GM19455 (cell line): ENCODE data around the gene DGKH.
"Not testable (repeated sequence)": the region's sequence is repeated elsewhere in the genome, so short reads cannot be mapped to it uniquely, and the experiment has no call there.

Source experiments
- ATAC-seq: cut with Tn5 transposase; IDR thresholded peaks from one replicate; pipeline ENCODE4 v1.9.1; 2021; ENCODE audit not compliant: unreplicated experiment

The DGKH gene

GRCh38 chr13:42041011-42041683 lies 7.3 kb upstream of the DGKH start:
- ATAC-seq: peak; percentile 35

DNA sequence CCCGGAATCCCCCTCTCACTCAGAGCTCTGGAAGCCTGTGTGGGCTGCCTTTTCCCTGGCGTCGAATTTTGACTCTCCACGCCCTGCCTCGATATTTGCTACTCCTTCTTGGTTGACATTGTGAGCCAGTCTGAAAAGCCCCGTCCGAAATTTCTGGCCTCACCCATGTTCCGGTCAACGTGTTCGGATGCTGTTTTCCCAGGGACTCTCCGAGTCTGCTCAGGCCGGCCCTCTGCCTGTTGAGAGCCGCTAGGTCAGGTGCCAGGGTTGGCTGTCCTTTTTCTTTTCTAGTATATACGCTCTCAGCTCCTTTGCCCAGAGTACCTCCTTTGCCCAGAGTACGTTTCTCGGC lies 6.8 kb upstream of the DGKH start:
- ATAC-seq: no peak

GRCh38 chr13:42043676-42044075 lies 4.8 kb upstream of the DGKH start:
- no peak for ATAC-seq

DNA sequence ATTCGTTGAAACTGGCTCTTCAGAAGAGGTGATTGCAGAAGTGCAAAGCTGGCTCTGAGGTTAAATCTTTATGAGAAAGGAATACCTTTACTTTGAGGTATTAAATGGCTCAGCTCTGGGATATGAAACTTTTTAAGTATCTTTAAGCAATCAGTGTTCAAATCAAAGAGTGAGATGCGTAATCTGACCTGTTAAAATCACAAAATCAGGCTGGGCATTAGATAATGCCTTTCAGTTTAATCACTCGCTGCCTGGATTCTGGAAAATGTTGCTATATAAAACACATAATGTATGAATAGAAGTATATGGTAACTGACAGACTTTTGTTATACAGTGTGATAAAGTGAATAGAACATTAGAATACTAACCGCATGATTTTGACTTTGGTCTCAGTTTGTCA lies 2.0 kb upstream of the DGKH start:
- ATAC-seq: no peak

GRCh38 chr13:42047561-42048341 lies 697 bp upstream of the DGKH start:
- peak; percentile 22 for ATAC-seq

DNA sequence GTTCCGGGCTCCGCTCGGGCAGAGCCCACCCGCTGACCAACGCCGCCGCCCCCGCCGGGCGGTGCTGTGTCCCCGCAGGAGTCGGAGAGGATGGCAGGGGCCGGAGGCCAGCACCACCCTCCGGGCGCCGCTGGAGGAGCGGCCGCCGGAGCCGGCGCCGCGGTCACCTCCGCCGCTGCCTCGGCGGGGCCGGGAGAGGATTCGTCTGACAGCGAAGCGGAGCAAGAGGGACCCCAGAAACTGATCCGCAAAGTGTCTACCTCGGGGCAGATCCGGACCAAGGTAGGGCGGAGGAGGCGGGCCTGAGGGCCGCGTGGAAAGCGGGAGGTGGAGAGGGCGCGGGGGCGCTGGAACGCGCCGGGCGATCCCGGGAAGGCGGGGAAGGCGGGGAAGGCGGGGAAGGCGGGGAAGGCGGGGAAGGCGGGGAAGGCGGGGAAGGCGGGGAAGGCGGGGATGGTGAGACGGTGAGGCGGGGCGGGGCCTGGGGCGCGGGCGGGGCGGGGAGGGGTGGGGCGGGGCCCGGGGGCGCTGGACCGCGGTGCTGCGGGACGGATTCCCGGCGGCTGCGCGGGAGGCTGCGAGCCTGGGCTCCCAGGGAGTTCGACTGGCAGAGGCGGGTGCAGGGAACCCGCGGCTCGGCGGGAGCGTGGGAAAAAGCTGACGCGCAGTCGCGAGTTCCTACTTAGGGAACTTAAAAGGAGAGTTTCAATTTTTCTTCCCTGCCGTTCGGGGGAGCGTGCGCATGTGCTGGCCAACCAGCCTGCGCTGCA lies 421 bp downstream of the DGKH start:
- ATAC-seq: peak; percentile 58

DNA sequence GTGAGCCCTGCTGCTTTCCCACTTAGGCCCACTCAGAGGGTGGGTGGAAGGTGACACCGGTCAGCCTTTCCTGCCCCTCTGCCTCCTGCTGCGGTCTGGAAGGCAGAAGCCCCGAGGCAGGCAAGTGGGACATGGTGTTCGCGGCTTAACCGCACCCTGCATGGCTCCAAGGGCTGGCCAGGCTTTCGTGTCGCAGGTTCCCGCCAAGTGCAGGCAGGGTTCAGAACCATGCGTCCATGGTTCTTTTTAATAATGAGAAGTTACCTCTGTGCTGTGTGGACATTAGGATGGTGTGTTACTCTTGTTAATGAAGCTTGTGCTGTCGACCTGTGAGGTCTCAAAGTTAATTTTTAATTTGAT lies 986 bp downstream of the DGKH start:
- ATAC-seq: no peak

DNA sequence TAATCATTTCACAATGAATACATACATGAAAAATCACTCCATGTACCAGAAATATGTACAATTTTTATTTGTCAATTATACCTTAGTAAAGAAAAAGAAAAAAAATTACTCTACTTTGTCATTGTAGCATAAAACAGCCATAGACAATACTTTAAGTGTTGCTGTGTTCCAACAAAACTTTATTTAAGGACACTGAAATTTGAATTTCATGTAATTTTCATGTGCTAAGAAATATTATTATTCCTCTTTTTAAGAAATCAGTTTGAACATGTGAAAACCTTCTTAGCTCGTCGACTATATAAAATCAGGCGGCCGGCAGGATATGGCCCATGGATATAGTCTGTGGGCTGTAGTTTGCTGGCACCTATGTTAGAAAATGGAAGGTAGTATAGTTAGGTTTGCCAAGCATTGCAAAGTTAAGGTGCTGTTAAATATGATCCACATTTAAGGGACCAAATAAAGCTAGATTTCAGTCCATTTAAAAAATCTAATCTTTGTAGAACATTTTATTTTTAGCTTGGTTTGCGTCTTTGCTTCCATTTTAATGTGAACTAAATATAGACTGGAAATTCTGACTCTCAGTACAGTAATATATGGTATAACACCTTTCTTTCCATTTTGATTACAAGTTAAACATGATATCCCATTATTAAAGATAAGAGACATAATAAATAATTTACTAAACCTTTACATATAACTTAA lies 6.5 kb downstream of the DGKH start:
- no peak for ATAC-seq

- no peak for ATAC-seq
Observed at GRCh38 chr13:42055500-42056085, 7.1 kb downstream of the DGKH start.

DNA sequence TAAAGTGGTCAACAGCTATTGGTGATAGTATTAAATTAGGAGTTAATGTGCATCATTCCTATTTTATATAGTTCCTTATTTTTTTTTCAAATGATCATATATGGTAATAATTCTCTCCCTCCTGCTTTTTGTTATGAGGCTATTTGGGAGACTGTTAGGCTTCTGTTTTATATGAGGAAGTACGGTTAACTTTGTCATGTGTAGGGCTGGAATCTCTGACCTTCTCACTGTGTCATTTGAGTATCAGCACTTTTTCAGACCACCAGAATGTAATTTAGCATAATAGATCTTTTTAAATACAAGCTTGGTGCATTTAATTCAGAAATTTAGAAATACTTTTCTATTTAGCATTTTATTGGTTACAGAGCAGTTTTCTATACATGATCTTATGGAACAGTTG lies 7.7 kb downstream of the DGKH start:
- no peak for ATAC-seq

DNA sequence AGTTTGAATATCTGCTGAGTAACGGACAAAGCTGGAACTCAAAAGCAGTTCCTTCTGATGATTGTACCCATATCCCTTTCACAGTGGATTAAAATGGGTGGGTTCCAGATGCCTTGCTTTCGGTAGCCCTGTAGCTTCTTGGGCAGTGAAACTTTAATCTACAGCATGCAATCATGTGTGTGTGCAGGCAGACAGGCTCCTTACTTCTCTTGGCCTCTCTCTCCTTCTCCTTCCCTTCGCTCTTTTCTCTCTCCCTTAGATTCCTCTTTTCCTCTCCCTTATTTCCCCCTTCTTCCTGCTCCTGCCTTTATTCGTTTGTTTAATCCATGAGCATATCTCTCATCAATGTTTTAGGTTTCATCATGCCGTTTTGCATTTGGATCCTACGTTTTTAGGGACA lies 8.1 kb downstream of the DGKH start:
- no peak for ATAC-seq

DNA sequence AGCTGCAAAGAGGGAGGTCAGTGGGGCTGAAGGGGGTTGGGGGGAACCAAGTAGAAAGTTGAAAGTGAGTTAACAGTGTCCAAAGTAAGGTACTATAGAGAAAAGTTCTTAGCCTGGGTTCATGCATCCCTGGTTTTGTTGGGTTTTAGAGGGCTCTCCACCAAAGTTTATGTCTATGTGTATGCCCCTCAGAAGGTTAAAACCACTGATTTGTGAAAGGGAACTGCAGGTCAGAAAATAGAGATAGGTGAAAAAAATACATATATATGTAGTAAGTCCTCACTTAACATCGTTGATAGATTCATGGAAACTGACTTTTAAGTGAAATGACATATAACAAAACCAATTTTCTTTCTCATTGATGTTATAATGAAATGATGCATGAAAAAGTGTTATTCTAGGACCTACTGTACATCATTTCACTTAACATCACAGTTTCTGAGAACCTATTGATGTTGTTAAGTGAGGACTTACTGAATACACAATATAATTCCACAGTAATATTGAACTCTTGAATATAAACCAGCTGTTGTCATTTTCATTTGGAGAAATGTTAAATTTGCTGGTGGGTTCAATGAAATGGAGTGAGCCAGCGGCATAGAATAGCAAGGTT lies 9.6 kb downstream of the DGKH start:
- no peak for ATAC-seq

GRCh38 chr13:42061943-42062342 lies 13.5 kb downstream of the DGKH start:
- no peak for ATAC-seq

GRCh38 chr13:42063105-42063504 lies 14.7 kb downstream of the DGKH start:
- no peak for ATAC-seq

DNA sequence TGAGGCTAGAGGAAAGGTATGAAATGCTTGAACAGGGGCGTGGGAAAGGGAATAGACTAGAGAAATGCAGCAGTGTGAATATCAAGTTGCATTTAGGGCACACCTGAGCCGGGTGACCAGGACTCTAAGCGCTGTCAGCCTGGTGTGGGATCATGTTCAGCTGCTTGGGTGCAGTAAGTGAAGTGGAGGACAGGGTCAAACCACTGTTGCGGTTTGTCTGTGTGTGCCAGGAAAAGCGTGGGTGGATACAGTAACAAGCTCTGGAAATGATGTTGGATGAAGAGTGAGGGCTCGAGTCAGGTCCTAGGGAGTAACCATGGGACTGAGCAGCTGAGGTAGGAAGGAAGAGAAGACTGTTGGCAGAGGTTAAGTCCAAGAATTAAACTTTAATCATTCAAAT lies 15.8 kb downstream of the DGKH start:
- no peak for ATAC-seq

DNA sequence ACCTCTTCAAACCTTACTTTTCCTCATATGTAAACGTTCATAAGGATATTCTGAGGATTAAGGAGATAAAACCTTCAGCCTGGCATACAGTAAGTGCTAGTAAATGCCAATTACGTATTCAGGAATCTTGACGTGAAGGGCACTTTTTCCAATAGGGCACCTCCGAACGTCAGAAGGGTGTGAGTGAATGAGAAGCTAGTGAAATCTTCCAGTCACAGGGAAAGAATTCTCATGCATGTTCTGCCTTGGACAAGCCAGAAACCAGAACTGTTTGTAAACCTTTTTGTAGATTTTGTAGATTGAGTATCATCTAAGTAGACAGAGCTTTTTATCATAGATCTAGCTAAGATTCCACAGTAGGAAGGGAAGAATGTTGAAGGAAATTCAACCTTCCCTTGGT lies 16.5 kb downstream of the DGKH start:
- no peak for ATAC-seq

DNA sequence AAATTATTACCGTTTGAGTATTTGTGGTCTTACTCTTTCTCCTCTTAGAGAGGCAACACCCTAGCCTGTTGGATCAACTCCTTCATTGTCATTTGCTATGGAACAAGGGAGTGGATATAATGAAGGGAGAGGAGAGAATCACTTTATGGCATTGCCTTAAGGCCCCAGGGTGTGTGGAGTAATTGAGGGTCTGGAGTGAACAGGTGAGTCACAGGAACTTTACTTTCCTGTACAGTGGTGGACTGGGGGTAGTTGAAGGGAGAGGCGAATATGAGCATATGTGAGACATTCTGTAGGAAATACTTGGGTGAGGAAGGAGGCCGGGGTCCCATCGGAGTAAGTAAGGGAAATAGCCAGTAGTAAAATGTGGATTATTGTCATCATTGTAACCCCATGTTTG lies 17.0 kb downstream of the DGKH start:
- no peak for ATAC-seq

GRCh38 chr13:42066542-42066941 lies 18.1 kb downstream of the DGKH start:
- ATAC-seq: no peak

DNA sequence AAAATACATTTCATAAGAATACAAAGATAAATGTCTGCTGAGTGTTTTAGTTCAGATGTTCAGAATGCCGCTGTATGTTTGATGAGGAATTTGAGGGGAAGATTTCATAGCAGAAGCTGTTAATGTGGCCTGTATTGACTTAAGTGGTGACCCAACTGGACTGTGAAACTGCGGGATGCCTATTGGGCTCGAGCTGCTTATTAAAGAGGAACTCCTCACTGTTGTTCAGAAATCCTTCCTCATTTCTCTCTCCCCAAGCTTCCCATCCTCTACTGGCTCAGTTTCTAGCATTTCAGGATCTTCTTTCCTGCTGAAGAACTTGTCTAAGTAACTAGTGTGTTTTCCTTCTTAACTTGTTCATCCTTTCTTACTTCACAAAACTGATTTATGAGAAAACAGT lies 20.4 kb downstream of the DGKH start:
- ATAC-seq: no peak

- ATAC-seq: not testable (repeated sequence)
Observed at GRCh38 chr13:42070599-42070998, 22.2 kb downstream of the DGKH start.

DNA sequence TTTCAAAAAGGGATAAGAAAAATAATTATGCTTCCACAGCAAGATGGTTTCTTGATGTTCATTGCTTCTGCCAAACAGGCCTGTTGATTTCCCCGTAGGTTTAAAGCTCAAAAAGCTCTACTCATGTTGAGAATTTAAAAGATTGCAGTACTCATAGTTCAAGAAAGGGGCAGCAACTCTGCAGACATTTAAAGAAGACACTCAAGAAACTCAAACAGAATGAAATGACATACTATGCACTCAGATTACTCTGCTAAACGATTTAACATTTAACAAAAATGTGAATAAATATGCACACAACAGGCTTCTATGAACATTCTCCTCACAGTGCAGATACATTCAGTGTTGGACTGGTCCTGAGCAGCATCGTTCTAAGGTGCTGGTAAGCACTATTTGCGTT lies 22.7 kb downstream of the DGKH start:
- not testable (repeated sequence) for ATAC-seq
